HepG2 (cell line): ENCODE results near the gene SIVA1. TPM values are rescaled to one million over a fixed set of nuclear protein-coding genes. Genes with fewer than 3 reads are reported as not detected.

ENCODE experiments used
- AGO2 ChIP-seq: fragments of 200-400 bp; formaldehyde crosslinking; optimal IDR thresholded peaks from 2 replicates; pipeline ENCODE3; 2017; ENCODE audit warnings: mild to moderate bottlenecking, low read depth, low read length, moderate library complexity
- ARNT ChIP-seq: fragments of 450-650 bp; IDR thresholded peaks from 2 replicates; pipeline ENCODE4 v1.6.1; 2017
- BRCA1 ChIP-seq: sonication (generic); formaldehyde crosslinking; IDR thresholded peaks from 2 replicates; pipeline ENCODE4 v1.4.0; 2020; ENCODE audit warnings: missing genetic modification reagents
- CBX2 ChIP-seq, 2 experiments: fragments of 200-600 bp in 1 of 2; sonication (generic); formaldehyde crosslinking in 1 of 2; IDR thresholded peaks; 2 replicates each; pipeline versions ENCODE4 v1.7.0 to v1.8.1; 2018 to 2022; ENCODE audit warnings: low read depth in 2 of 2, low read length in 1 of 2, mild to moderate bottlenecking in 1 of 2, missing genetic modification reagents in 1 of 2
- CERS6 ChIP-seq: sonication (generic); formaldehyde crosslinking; IDR thresholded peaks from 2 replicates; pipeline ENCODE4 v1.5.0; 2020; ENCODE audit warnings: missing genetic modification reagents
- DBP ChIP-seq: sonication (generic); formaldehyde crosslinking; IDR thresholded peaks from 2 replicates; pipeline ENCODE4 v1.4.0; 2020; ENCODE audit warnings: missing genetic modification reagents; ENCODE audit errors: not compliant biosample characterization
- DMAP1 ChIP-seq: IDR thresholded peaks from 2 replicates; pipeline ENCODE4 v1.6.1; 2016
- HCFC1 ChIP-seq: fragments of 150-350 bp; IDR thresholded peaks from 2 replicates; pipeline ENCODE4 v1.6.1; 2014; ENCODE audit warnings: low read depth, low read length
- MTA3 ChIP-seq: sonication (generic); formaldehyde crosslinking; IDR thresholded peaks from 2 replicates; pipeline ENCODE4 v1.4.0; 2020; ENCODE audit warnings: missing genetic modification reagents
- RARA ChIP-seq: IDR thresholded peaks from 2 replicates; pipeline ENCODE4 v1.6.1; 2016; ENCODE audit warnings: missing genetic modification reagents, missing compliant biosample characterization
- TEAD2 ChIP-seq: sonication (generic); formaldehyde crosslinking; IDR thresholded peaks from 2 replicates; pipeline ENCODE4 v1.9.0; 2021; ENCODE audit warnings: missing genetic modification reagents
- ZBTB14 ChIP-seq: sonication (generic); formaldehyde crosslinking; IDR thresholded peaks from 2 replicates; pipeline ENCODE4 v1.4.0; 2020; ENCODE audit warnings: missing genetic modification reagents
- ZBTB3 ChIP-seq: sonication (generic); formaldehyde crosslinking; IDR thresholded peaks from 2 replicates; pipeline ENCODE4 v1.4.0; 2020; ENCODE audit warnings: low read depth, mild to moderate bottlenecking, moderate library complexity, missing genetic modification reagents, borderline replicate concordance
- ZBTB8A ChIP-seq: sonication (generic); formaldehyde crosslinking; IDR thresholded peaks from 2 replicates; pipeline ENCODE4 v1.4.0; 2020; ENCODE audit warnings: mild to moderate bottlenecking, low read depth, missing genetic modification reagents, borderline replicate concordance
- ZFYVE20 ChIP-seq: sonication (generic); formaldehyde crosslinking; IDR thresholded peaks from 2 replicates; pipeline ENCODE4 v1.8.0; 2023; ENCODE audit warnings: low read depth, mild to moderate bottlenecking, moderate library complexity, missing genetic modification reagents, borderline replicate concordance
- ZNF235 ChIP-seq: sonication (generic); formaldehyde crosslinking; IDR thresholded peaks from 2 replicates; pipeline ENCODE4 v1.8.1; 2023; ENCODE audit warnings: mild to moderate bottlenecking, missing genetic modification reagents, borderline replicate concordance
- ZNF570 ChIP-seq: sonication (generic); formaldehyde crosslinking; IDR thresholded peaks from 2 replicates; pipeline ENCODE4 v1.4.0; 2020; ENCODE audit warnings: mild to moderate bottlenecking, missing genetic modification reagents, borderline replicate concordance
- ZNF652 ChIP-seq: IDR thresholded peaks from 2 replicates; pipeline ENCODE4 v1.6.1; 2016; ENCODE audit warnings: low read depth, borderline replicate concordance
- polyA plus RNA-seq, 8 experiments: library from polyadenylated mRNA; depleted of rRNA in 3 of 8; stranded (reverse) in 7 of 8; unstranded in 1 of 8; fragments of >200 nt; fragmentation: Illumina TruSeq in 4 of 8; extraction: Trizol in 4 of 8; gene quantifications; 2 replicates each; pipeline versions ENCODE4 v1.2.1 to v1.2.3, GENCODE V29; 2011 to 2016; ENCODE audit warnings: low read depth in 4 of 8, missing spikeins in 1 of 8, mixed read lengths in 1 of 8; ENCODE audit not compliant: insufficient read depth in 1 of 8
- total RNA-seq, 5 experiments: library from RNA; depleted of rRNA; stranded (reverse); fragments of >200 nt; fragmentation: Illumina TruSeq; extraction: Trizol; gene quantifications; 2 replicates each; pipeline ENCODE4 v1.2.3, GENCODE V29; 2016; ENCODE audit warnings: low read depth in 1 of 5
- TF ChIP-seq, protein P1 (sequence below): sonication (generic); formaldehyde crosslinking; IDR thresholded peaks from 2 replicates; pipeline ENCODE4 v1.5.0; 2020; ENCODE audit warnings: mild to moderate bottlenecking, missing genetic modification reagents
- TF ChIP-seq, protein P2 (sequence below): sonication (generic); formaldehyde crosslinking; conservative IDR thresholded peaks from 2 replicates; pipeline ENCODE4 v1.8.0; 2022; ENCODE audit warnings: missing genetic modification reagents

Gene SIVA1
- total and polyA plus RNA-seq, 2 of the 13 experiments (the other 11 are each of a cell fraction or from before 2014, with no cell fraction given) = 123 to 186 TPM

- TF ChIP-seq ZFYVE20 = no peak
- TF ChIP-seq RARA (CRISPR knock-in tag) = peak; percentile 28; the same call in 1 of the 2 replicates
- TF ChIP-seq ZNF570 = no peak
- TF ChIP-seq, protein P1, sequence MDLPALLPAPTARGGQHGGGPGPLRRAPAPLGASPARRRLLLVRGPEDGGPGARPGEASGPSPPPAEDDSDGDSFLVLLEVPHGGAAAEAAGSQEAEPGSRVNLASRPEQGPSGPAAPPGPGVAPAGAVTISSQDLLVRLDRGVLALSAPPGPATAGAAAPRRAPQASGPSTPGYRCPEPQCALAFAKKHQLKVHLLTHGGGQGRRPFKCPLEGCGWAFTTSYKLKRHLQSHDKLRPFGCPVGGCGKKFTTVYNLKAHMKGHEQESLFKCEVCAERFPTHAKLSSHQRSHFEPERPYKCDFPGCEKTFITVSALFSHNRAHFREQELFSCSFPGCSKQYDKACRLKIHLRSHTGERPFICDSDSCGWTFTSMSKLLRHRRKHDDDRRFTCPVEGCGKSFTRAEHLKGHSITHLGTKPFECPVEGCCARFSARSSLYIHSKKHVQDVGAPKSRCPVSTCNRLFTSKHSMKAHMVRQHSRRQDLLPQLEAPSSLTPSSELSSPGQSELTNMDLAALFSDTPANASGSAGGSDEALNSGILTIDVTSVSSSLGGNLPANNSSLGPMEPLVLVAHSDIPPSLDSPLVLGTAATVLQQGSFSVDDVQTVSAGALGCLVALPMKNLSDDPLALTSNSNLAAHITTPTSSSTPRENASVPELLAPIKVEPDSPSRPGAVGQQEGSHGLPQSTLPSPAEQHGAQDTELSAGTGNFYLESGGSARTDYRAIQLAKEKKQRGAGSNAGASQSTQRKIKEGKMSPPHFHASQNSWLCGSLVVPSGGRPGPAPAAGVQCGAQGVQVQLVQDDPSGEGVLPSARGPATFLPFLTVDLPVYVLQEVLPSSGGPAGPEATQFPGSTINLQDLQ (CRISPR knock-in tag) = no peak
- TF ChIP-seq ZBTB8A (CRISPR knock-in tag) = no peak
- TF ChIP-seq ZBTB3 (CRISPR knock-in tag) = no peak
- TF ChIP-seq DMAP1 (CRISPR knock-in tag) = no peak
- TF ChIP-seq TEAD2 (CRISPR knock-in tag) = no peak
- TF ChIP-seq HCFC1 = no peak
- no peak for TF ChIP-seq CERS6 (CRISPR knock-in tag)
- TF ChIP-seq ZBTB14 (CRISPR knock-in tag) = peak; percentile 33; the same call in 1 of the 2 replicates
- TF ChIP-seq CBX2 (IDR thresholded peaks at IDR 0.05; ENCODE audit: low read depth, low read length) = no peak
- TF ChIP-seq CBX2 (CRISPR knock-in tag; IDR thresholded peaks at IDR 0.05; ENCODE audit: low read depth) = no peak
- TF ChIP-seq ARNT = no peak
- TF ChIP-seq BRCA1 (CRISPR knock-in tag) = no peak
- TF ChIP-seq ZNF652 (CRISPR knock-in tag) = no peak
- TF ChIP-seq, protein P2, sequence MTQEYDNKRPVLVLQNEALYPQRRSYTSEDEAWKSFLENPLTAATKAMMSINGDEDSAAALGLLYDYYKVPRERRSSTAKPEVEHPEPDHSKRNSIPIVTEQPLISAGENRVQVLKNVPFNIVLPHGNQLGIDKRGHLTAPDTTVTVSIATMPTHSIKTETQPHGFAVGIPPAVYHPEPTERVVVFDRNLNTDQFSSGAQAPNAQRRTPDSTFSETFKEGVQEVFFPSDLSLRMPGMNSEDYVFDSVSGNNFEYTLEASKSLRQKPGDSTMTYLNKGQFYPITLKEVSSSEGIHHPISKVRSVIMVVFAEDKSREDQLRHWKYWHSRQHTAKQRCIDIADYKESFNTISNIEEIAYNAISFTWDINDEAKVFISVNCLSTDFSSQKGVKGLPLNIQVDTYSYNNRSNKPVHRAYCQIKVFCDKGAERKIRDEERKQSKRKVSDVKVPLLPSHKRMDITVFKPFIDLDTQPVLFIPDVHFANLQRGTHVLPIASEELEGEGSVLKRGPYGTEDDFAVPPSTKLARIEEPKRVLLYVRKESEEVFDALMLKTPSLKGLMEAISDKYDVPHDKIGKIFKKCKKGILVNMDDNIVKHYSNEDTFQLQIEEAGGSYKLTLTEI (CRISPR knock-in tag) = no peak
- no peak for TF ChIP-seq ZNF235 (CRISPR knock-in tag)
- no peak for TF ChIP-seq DBP
- peak; percentile 75 for TF ChIP-seq AGO2
- TF ChIP-seq MTA3 = no peak
Measured at GRCh38 chr14:104795781-104796686, 43.1 kb downstream of the SIVA1 start (continued).
